Stimulated activated CD8-positive, alpha-beta memory T cell treated with anti-CD3 and anti-CD28 coated beads, Interleukin-12 subunit alpha, Interleukin-12 subunit beta, amount 100 ng/mL, for 24 hours (primary cell): ENCODE data around the gene DDX11.
"Not testable (repeated sequence)": the region's sequence is repeated elsewhere in the genome, so short reads cannot be mapped to it uniquely, and the experiment has no call there.

Experiments
- DNase-seq: peaks from one replicate; pipeline ENCODE4 v3.0.0-alpha.2; 2020; ENCODE audit errors: extremely low read depth

Gene DDX11

DNA sequence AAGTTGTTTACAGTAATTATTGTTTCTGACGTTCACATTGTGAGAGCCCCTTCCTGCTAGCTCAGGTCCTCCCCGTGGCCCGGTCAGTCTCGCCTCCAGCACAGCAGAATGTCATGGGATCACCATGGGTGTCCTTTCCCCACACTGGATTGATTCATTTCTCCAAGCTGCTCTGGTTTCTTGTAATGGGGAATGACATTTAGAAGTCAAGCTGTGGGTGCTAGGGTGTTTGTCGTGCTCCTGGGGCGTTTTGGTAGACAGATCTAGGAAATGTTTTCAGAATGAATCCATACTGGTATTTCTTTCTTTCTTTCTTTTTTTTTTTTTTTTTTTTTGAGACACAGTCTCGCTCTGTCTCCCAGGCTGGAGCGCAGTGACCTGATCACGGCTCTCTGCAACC, 25.1 kb downstream of the DDX11 start:
- DNase-seq, result not testable (repeated sequence)

DNA sequence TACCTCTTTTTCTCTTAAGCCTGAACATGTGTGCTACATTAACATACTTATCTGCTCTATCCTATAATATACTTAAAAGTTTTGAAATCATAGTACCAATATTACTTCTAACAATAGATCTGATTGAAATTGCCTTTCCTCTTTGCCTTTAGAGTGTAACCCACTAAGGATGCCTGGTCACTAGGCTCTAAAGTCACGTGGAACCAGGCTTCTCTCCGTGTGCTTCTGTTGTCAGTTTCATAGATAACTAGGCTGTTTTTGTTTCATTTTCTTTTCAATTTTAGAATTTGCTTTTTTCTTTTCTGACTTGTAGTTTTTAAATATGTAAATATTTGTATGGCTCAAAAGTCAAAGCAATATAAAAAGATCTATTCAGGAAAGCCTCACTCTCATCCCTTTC, 25.8 kb downstream of the DDX11 start:
- DNase-seq, result not testable (repeated sequence)

DNA sequence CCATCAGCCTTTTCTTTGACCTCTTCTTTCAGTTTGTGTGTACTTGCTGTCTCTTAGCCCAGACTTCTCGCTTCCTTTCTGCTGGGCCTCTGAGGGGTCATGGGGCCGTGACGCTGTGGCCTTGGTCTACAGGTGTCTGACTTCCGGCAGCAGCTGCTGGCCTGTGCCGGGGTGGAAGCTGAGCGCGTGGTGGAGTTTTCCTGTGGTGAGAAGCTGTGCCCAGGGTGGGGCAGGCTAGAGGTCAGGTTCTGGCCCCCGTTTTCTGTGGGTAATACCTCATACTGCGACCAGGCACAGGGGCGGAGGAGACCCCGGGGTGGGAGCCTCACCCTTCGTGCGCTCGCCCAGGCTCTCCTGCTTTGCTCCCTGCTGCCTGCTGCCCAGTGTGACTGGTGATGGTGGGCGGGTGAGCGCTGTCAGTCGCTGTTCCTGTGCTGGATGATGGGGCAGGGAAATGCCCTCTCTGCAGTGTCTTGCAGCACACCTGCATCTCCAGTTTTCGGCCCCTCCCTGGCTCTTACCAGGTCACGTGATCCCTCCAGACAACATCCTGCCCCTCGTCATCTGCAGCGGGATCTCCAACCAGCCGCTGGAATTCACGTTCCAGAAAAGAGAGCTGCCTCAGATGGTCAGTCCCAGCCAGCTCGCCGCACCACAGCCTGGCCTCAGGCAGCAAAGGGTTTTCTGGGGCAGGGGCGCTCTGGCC, 27.0 kb downstream of the DDX11 start:
- DNase-seq, result not testable (repeated sequence)

DNA sequence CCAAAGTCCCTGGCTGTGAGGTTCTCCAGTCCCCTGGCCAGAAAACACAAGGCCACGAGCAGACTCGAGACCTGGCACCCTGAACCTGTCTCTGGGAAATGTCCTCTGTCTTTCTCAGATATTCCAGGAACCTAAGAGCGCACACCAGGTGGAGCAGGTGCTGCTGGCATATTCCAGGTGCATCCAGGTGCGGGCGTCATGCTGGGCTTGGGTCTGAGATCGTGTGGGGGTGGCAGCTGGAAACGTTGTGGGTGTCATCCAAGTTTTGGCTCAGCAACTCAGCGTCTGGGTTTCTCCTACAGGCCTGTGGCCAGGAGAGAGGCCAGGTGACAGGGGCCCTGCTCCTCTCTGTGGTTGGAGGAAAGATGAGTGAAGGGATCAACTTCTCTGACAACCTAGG, 28.5 kb downstream of the DDX11 start:
- DNase-seq, result not testable (repeated sequence)

DNA sequence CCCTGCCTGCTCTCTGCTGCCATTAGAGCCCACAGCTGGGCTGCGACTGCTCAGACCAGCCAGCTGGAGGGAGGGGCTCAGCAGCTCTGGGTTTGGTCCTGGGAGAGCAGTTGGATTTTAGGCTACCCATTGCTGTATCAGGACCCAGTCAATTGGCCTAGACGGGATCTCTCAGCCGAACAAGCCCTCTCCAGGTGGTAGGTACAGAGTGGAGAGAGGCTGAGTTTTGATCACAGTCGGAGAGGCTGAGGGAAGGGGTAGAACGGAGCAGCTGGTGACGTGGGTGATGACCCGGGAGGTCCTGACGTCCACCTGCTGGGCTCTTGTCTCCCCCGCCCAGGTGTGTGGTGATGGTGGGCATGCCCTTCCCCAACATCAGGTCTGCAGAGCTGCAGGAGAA, 28.9 kb downstream of the DDX11 start:
- DNase-seq, result not testable (repeated sequence)

DNA sequence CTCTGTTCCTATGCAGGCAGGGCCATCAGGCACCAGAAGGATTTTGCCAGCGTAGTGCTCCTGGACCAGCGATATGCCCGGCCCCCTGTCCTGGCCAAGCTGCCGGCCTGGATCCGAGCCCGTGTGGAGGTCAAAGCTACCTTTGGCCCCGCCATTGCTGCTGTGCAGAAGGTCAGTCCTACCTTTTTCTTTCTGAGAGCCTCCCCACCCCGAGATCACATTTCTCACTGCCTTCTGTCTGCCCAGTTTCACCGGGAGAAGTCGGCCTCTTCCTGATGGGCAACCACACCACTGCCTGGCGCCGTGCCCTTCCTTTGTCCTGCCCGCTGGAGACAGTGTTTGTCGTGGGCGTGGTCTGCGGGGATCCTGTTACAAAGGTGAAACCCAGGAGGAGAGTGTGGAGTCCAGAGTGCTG, 29.9 kb downstream of the DDX11 start:
- DNase-seq, result not testable (repeated sequence)

DNA sequence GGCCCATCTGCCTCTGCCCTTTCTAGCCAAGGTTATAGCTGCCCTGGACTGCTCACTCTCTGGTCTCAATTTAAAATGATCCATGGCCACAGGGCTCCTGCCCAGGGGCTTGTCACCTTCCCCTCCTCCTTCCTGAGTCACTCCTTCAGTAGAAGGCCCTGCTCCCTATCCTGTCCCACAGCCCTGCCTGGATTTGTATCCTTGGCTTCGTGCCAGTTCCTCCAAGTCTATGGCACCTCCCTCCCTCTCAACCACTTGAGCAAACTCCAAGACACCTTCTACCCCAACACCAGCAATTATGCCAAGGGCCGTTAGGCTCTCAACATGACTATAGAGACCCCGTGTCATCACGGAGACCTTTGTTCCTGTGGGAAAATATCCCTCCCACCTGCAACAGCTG, 30.6 kb downstream of the DDX11 start:
- not testable (repeated sequence) for DNase-seq

DNA sequence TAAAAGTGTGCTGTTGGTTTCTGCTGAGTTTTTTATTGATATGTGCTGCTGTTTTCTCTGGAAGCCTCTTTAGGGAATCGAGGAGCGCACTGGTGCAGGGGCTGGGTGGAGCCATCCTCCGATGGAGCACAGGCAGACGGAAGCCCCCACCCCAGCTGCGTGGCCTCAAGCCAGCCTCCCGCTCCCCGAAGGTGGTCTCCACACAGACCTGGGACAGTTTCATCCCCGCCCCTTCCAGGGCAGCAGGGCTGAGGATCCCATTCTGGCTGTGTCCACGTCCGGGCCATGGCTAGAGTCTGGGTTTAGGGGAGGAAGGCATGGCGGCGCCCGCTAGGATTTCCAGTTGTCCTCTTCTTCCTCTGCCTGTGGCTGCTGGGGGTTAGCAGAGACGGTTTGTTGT, 31.1 kb downstream of the DDX11 start:
- DNase-seq, result not testable (repeated sequence)

DNA sequence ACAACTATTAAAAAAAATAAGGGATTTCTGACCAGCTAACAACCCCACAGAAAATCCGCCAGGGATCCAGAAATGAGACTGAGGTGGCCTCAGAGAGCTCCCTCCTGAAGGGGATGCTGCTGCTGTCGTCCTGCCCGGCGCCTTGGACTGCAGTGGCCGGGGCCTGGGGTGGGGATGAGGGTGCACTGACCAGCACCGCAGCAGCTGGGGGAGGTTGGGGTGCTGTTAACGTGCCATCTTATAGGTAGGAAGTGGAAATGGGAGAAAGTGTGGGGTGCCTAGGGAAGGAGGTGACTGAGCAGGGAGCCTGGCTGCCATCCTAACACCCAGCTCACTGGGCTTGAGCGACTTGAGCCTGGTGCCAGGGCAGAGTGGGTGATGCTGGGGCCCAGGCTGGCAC, 32.0 kb downstream of the DDX11 start:
- DNase-seq, result no peak

DNA sequence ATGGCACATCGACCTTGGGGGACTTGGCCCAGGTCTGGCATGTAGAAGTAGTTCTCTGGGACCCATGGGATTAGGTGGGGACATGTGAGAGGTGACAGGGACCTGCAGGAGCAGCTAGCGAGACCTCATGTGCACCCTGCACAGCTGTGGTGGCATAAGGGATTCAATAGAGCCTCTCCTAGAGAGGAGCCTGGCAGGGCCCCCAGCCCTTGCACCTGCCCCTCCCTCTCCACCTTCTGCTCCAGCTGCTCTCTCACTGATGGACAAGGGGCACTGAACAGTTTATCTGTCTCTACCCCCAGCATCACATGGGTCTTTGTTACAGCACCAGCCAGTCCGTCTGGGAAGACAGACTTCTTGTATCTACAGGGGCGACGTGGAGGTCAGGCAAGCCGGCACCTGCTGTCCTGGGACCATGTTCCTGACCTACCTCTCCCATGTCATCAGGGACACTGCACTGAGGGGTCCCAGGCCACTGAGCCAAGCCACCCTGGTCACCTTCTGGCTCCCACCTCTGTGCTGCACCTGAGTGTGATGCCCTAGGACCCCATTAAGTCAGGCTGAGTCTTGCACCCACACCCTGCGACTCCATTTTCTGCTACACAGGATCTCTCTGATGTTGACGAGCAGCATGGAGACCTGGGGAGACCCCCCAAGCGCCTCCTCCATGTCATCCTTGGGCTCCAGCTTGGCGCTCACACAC, 32.6 kb downstream of the DDX11 start:
- DNase-seq, result no peak

DNA sequence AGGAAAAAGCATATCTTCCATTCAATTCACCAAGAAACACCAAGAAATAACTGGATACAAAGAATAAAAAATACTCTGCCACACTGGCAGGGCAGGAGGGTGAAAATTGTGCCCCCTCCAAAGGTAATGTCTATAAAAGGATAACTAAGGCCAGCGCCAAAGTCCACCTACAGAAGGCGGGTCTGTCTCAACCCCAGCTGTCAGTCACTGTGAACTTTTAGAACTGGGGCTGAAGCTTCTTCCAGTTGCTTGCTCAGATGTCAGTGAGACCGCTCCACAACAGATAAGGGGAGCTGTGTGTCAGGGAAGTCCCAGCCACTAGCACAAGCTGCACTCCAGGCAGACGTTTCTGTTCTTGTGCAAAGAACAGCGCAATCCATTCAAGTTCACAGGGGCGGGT, 36.1 kb downstream of the DDX11 start:
- DNase-seq, result not testable (repeated sequence)

DNA sequence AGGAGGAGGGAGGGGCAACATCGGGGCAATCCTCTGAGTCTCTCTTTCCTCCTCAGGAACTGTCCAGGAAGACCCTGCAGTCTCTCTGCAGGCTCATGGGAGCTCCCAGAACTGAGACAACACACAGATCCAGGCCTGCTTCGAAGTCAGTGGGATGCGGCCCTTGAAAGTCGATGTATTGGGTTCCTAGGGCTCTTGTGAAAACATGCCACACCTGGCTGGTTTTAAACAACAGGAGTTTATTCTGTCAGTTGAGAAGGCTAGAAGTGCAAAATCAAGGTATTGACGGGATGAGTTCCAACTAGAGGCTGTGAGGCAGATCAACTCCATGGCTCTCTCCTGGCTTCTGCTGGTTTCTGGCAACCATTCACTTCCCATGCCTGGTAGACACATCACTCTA, 36.6 kb downstream of the DDX11 start:
- DNase-seq, result not testable (repeated sequence)

DNA sequence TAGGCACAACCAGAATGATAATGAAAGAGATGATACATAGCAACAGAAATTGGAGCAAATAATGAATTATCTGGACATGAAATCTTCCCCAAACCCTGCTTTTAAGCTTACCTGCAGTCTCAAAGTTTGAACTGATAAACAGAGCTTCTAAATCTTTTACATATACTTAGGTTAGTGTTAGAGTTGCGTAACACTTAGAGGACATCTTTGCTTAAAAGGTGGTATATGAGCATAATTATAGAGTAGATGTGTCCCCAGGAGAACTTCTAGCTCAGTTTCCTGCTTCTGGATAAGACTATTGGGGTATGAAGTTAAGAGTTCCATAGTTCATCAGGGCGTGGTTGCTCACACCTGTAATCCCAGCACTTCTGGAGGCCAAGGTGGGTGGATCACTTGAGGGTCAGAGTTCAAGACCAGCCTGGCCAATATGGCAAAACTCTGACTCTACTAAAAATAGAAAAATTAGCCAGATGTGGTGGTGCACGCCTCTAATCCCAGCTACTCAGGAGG, 41.5 kb downstream of the DDX11 start:
- DNase-seq, result not testable (repeated sequence)

DNA sequence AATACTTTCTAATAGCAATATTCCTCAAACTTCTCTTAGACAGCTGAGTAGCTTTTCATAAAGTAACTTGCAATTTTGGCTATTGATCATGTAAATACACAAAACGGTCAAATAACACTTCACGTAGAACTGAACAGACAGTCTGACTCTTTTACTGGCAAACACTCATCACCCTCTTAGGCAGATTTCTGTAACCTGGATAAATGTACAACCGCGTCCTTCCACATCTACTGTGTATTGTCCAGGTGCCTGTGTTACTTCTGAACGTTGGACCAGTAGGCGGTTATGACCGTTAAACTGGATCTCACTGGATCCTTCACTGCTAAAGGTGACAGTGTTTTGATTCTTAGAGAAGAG, 43.2 kb downstream of the DDX11 start:
- DNase-seq, result not testable (repeated sequence)

DNA sequence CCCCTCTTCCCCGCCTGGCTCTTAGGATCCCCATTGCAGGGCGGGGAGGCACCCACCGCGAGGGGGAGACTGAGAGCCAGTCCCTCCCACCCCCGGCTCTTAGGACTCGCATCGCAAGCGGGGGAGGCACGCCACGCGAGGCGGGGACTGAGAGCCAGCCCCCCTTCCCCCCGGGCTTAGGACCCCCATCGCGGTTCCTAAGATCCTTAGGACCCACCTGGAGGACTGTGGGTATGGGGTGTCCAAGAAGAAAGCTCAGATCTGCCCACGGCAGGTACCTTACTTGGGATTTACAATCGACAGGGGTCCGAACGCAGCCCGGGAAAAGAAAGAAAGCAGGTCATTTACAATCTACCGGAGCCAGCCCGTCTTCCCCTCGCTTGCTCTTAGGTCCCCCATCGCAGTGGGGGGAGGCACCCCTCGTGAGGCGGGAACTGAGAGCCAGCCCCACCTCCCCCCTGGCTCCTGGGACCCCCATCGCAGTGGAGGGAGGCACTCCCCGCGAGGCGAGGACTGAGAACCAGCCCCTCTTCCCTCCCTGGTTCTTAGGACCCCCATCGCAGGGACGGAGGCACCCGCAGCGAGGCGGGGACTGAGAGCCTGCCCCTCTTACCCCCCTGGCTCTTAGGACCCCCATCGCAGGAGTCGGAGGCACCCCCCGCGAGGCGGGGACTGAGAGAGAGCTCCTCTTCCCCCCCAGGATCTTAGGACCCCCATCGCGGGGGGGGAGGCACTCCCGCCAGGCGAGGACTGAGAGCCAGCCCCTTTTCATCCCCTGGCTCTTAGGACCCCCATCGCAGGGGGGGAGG, 43.7 kb downstream of the DDX11 start:
- DNase-seq, result no peak

DNA sequence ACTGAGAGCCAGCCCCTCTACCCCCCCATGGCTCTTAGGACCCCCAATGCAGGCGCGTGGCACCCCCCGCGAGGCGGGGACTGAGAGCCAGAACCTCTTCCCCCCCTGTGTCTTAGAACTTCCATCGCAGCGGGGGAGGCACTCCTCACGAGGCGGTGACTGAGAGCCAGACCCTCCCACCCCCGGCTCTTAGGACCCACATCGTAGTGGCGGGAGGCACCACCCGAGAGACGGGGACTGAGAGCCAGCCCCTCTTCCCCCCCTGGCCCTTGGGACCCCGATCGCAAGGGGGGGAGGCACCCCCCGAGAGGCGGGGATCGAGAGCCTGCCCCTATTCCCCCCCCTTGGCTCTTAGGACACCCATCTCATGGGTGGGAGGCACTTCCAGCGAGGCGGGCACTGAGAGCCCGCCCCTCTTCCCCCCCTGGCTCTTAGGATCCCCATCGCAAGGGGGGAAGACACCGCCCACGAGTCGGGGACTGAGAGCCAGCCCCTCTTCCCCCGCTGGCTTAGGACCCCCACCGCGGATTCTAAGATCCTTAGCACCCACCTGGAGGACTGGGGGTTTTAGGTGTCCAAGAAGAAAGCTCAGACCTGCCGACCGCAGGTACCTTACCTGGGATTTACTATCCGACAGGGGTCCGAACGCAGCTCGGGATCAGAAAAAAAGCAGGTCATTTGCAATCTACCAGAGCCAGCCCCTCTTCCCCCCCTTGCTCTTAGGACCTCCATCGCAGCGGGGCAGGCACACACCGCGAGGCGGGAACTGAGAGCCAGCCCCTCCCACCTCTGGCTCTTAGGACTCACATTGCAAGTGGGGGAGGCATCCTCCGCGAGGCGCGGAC, 44.9 kb downstream of the DDX11 start:
- DNase-seq, result no peak

DNA sequence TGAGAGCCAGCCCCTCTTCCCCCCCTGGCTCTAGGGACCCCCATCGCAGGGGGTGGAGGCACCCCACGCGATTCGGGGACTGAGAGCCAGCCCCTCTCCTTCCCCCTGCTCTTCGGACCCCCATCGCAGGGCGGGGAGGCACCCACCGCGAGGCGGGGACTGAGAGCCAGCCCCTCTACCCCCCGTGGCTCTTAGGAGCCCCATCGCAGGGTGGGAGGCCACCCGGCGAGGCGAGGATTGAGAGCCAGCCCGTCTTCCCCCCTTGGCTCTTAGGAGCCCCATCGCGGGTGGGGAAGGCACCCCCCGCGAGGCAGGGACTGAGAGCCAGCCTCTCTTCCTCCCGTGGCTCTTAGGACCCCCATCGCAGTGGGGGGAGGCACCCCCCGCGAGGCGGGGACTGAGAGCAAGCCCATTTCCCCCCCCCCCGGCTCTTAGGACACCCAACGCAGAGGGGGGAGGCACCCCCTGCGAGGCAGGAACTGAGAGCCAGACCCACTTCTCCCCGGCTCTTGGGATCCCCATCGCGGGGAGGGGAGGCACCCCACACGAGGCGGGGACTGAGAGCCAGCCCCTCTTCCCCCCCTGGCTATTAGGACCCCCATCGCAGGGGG, 45.6 kb downstream of the DDX11 start:
- DNase-seq, result no peak

DNA sequence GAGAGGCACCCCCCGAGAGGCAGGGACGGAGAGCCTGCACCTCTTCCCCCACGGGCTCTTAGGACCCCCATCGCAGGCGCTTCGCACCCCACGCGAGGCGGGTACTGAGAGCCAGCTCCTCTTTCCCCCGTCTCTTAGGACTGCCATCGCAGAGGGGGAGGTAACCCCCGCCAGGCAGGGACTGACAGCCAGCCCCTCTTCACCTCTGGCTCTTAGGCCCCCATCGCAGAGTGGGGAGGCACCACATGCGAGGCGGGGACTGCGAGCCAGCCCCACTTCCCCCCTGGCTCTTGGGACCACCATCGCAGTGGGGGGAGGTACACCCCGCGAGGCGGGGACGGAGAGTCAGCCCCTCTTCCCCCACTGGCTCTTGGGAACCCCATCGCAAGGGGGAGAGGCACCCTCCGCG, 46.1 kb downstream of the DDX11 start:
- no peak for DNase-seq

DNA sequence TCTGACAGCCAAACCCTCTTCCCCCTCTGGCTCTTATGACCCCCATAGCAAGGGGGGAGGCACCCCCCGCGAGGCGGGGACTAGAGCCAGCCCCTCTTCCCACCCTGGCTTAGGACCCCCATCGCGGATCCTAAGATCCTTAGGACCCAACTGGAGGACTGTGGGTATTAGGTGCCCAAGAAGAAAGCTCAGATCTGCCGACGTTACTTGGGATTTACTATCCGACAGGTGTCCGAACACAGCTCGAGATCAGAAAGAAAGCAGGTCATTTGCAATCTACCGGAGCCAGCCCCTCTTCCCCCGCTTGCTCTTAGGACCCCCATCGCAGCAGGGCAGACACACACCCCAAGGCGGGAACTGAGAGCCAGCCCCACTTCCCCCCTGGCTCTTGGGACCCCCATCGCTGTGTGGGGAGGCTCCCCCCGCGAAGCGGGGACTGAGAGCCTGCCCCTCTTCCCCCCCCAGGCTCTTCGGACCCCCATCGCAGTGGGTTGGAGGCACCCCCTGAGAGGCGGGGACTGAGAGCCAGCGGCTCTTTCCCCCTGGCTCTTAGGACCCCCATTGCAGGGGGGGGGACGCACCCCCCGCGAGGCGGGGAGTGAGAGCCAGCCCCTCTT, 46.8 kb downstream of the DDX11 start:
- no peak for DNase-seq

DNA sequence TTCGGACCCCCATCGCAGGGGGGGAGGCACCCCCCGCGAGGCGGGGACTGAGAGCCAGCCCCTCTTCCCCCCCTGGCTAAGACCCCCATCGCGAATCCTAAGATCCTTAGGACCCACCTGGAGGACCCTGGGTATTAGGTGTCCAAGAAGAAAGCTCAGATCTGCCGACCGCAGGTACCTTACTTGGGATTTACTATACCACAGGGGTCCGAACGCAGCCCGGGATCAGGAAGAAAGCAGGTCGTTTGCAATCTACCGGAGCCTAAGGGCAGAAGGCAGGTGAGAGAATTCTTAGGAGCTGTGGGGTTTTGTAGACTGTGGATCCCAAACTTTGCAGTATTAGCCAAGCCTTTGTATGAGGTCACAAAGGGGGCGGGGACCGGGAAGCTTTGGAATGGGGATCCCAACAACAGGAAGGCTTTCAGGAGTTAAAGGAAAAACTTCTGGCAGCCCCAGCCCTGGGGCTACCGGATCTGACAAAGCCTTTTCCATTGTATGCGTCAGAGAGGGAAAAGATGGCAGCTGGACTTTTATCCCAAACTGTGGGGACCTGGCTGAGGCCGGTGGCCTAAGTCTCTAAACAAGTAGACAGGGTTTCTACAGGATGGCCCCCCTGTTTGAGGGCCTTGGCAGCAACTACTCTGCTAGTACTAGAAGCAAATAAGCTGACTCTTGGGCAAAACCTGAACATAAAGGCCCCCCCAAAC, 47.5 kb downstream of the DDX11 start:
- not testable (repeated sequence) for DNase-seq
